ENCODE data around the gene HLA-DMB. TPM values are rescaled to one million over a fixed set of nuclear protein-coding genes. Genes with fewer than 3 reads are reported as not detected.

The HLA-DMB gene
- total and polyA plus RNA-seq, 2 experiments from 2014 or later, result not detected

GRCh38 chr6:32938494-32938893, 2.3 kb downstream of the HLA-DMB start:
- Histone ChIP-seq H3K27me3 (replicated peaks; ENCODE audit: insufficient read depth) (no peaks in the 10 kb centered on the region; the same call in none of the 2 replicates), H3K79me2 (ENCODE audit: insufficient read depth) (no peaks in the 10 kb centered on the region), H3K9me2 (ENCODE audit: insufficient read depth) (no peaks in the 10 kb centered on the region), H3K9ac (no peak overlapping the region), H3K4me2 (ENCODE audit: unreplicated experiment) (no peak overlapping the region), H3K4me1 (ENCODE audit: insufficient read depth) (no peaks in the 10 kb centered on the region), H3K27ac (no peak overlapping the region), H3F3A (ENCODE audit: insufficient read depth) (no peaks in the 10 kb centered on the region), H2AFZ (no peak overlapping the region), H3K4me3 (no peak overlapping the region), H4K20me1 (ENCODE audit: insufficient read depth) (no peaks in the 10 kb centered on the region), H3K36me3 (ENCODE audit: low read depth) (no peaks in the 10 kb centered on the region), H3K9me3 (ENCODE audit: low read depth) (no peaks in the 10 kb centered on the region)
- in situ Hi-C loops (cut with MboI), result no loop called here
- 73 to 82% methylated on average over 7 of the region's 7 CpGs for WGBS, 2 experiments (ENCODE audit: low coverage in 1 of 2, low lambda C conversion rate in 2 of 2, missing lambda C conversion rate in 2 of 2)
- no peak for DNase-seq
- no peak for TF ChIP-seq EZH2 (IDR thresholded peaks at IDR 0.05; ENCODE audit: insufficient read depth, poor library complexity, severe bottlenecking)
- no peak for TF ChIP-seq EZH2phosphoT487 (IDR thresholded peaks at IDR 0.05; ENCODE audit: insufficient read depth, low read depth)

- TF ChIP-seq EZH2 (IDR thresholded peaks at IDR 0.05; ENCODE audit: insufficient read depth, poor library complexity, severe bottlenecking) (no peak), EZH2phosphoT487 (IDR thresholded peaks at IDR 0.05; ENCODE audit: insufficient read depth, low read depth) (no peak)
- Histone ChIP-seq H3K4me2 (ENCODE audit: unreplicated experiment) (no peak overlapping the region), H4K20me1 (ENCODE audit: insufficient read depth) (no peaks in the 10 kb centered on the region), H3K27ac (no peak overlapping the region), H3K4me1 (ENCODE audit: insufficient read depth) (no peaks in the 10 kb centered on the region), H3K79me2 (ENCODE audit: insufficient read depth) (no peaks in the 10 kb centered on the region), H3F3A (ENCODE audit: insufficient read depth) (no peaks in the 10 kb centered on the region), H3K36me3 (ENCODE audit: low read depth) (no peaks in the 10 kb centered on the region), H3K9me2 (ENCODE audit: insufficient read depth) (no peaks in the 10 kb centered on the region), H3K9ac (no peak overlapping the region), H3K4me3 (no peak overlapping the region), H2AFZ (no peak overlapping the region), H3K27me3 (replicated peaks; ENCODE audit: insufficient read depth) (no peaks in the 10 kb centered on the region; the same call in none of the 2 replicates), H3K9me3 (ENCODE audit: low read depth) (no peaks in the 10 kb centered on the region)
- WGBS, 2 experiments (ENCODE audit: low coverage in 1 of 2, low lambda C conversion rate in 2 of 2, missing lambda C conversion rate in 2 of 2), result 56 to 65% methylated on average over 8 of the region's 8 CpGs
- no peak for DNase-seq
- in situ Hi-C loops (cut with MboI), result no loop called here
Observed at GRCh38 chr6:32937230-32937633, 3.6 kb downstream of the HLA-DMB start.

- no peak overlapping the region for H3K4me3 ChIP-seq
- 57 to 62% methylated on average over 12 of the region's 12 CpGs for WGBS, 2 experiments (ENCODE audit: low coverage in 1 of 2, low lambda C conversion rate in 2 of 2, missing lambda C conversion rate in 2 of 2)
- H3K27me3 ChIP-seq (replicated peaks; ENCODE audit: insufficient read depth), result no peaks in the 10 kb centered on the region; the same call in none of the 2 replicates
- in situ Hi-C loops (cut with MboI), result no loop called here
- H2AFZ ChIP-seq, result peak overlapping the region; percentile 27; the same call in 1 of the 2 replicates
- no peak overlapping the region for H3K27ac ChIP-seq
- H3K9ac ChIP-seq, result no peak overlapping the region
- H3F3A ChIP-seq (ENCODE audit: insufficient read depth), result no peaks in the 10 kb centered on the region
- TF ChIP-seq EZH2 (IDR thresholded peaks at IDR 0.05; ENCODE audit: insufficient read depth, poor library complexity, severe bottlenecking) (no peak), EZH2phosphoT487 (IDR thresholded peaks at IDR 0.05; ENCODE audit: insufficient read depth, low read depth) (no peak)
- H3K79me2 ChIP-seq (ENCODE audit: insufficient read depth), result no peaks in the 10 kb centered on the region
- H3K4me2 ChIP-seq (ENCODE audit: unreplicated experiment), result no peak overlapping the region
- H4K20me1 ChIP-seq (ENCODE audit: insufficient read depth), result no peaks in the 10 kb centered on the region
- no peaks in the 10 kb centered on the region for H3K36me3 ChIP-seq (ENCODE audit: low read depth)
- no peaks in the 10 kb centered on the region for H3K4me1 ChIP-seq (ENCODE audit: insufficient read depth)
- H3K9me3 ChIP-seq (ENCODE audit: low read depth), result no peaks in the 10 kb centered on the region
- DNase-seq, result no peak
- H3K9me2 ChIP-seq (ENCODE audit: insufficient read depth), result no peaks in the 10 kb centered on the region
Observed at GRCh38 chr6:32936239-32937152, 4.3 kb downstream of the HLA-DMB start.

DNA sequence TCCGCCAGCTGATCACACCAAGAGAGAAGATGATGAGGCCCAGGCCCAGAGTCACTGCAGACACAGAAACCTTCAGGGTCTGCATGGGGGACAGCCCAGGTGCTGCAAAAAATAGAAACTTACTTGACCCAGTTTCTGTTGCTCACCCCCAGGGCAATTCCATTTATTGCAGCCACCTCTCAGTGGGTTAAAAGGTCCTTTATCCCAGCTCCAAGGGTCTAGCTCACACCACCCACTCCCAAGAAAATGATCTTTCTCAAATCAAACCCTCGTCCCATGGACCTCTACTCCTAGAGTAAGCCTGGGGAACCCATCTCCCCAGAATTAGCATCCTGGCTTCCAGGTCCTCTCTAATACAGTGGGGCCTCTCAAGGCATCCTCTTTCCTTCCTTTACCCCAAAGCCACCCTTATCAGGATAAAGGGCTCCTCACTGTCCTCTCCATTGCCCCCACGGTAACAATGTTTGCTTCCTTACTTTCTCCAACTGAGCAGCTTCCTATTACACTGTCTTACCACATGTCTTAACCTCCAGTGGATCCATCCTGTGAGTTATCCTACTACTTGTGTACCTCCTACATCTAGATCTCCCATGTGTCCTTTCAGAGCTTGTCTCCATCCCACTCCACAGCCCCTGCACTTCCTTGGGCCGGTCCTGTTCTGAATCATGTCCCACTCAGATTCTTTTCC, 5.1 kb downstream of the HLA-DMB start:
- Histone ChIP-seq H3K27me3 (replicated peaks; ENCODE audit: insufficient read depth) (no peaks in the 10 kb centered on the region; the same call in none of the 2 replicates), H3K9me2 (ENCODE audit: insufficient read depth) (no peaks in the 10 kb centered on the region), H4K20me1 (ENCODE audit: insufficient read depth) (no peaks in the 10 kb centered on the region), H3K9ac (no peak overlapping the region), H3K4me3 (no peak overlapping the region), H3K36me3 (ENCODE audit: low read depth) (no peaks in the 10 kb centered on the region), H3K4me2 (ENCODE audit: unreplicated experiment) (no peak overlapping the region), H3K79me2 (ENCODE audit: insufficient read depth) (no peaks in the 10 kb centered on the region), H3K9me3 (ENCODE audit: low read depth) (no peaks in the 10 kb centered on the region), H3K4me1 (ENCODE audit: insufficient read depth) (no peaks in the 10 kb centered on the region), H2AFZ (peak overlapping the region; percentile 27; the same call in 1 of the 2 replicates), H3F3A (ENCODE audit: insufficient read depth) (no peaks in the 10 kb centered on the region), H3K27ac (no peak overlapping the region)
- WGBS, 2 experiments (ENCODE audit: low coverage in 1 of 2, low lambda C conversion rate in 2 of 2, missing lambda C conversion rate in 2 of 2), result 77 to 84% methylated on average over 4 of the region's 4 CpGs
- TF ChIP-seq EZH2 (IDR thresholded peaks at IDR 0.05; ENCODE audit: insufficient read depth, poor library complexity, severe bottlenecking) (no peak), EZH2phosphoT487 (IDR thresholded peaks at IDR 0.05; ENCODE audit: insufficient read depth, low read depth) (no peak)
- in situ Hi-C loops (cut with MboI), result no loop called here
- no peak for DNase-seq
